ENCODE results near the gene FECH.
"Not testable (repeated sequence)": the region's sequence is repeated elsewhere in the genome, so short reads cannot be mapped to it uniquely, and the experiment has no call there.

FECH gene

GRCh38 chr18:57542812-57543427 is 43.6 kb downstream of the FECH start:
- H3K36me3 ChIP-seq (ENCODE audit: control insufficient read depth, insufficient read depth, low read length): no peaks in the 10 kb centered on the region
- H3K4me3 ChIP-seq (ENCODE audit: low read length): no peak overlapping the region
- H3K9ac ChIP-seq (ENCODE audit: low read length): no peak overlapping the region
- no peaks in the 10 kb centered on the region for H3K4me1 ChIP-seq (ENCODE audit: control insufficient read depth, insufficient read depth, low read length)
- H3K27me3 ChIP-seq (ENCODE audit: control insufficient read depth, insufficient read depth, low read length): no peaks in the 10 kb centered on the region
- H3K9me3 ChIP-seq (ENCODE audit: control insufficient read depth, low read length): no peaks in the 10 kb centered on the region

GRCh38 chr18:57542126-57542525 is 44.4 kb downstream of the FECH start:
- H3K27me3 ChIP-seq (ENCODE audit: control insufficient read depth, insufficient read depth, low read length): no peaks in the 10 kb centered on the region
- no peak overlapping the region for H3K9ac ChIP-seq (ENCODE audit: low read length)
- H3K9me3 ChIP-seq (ENCODE audit: control insufficient read depth, low read length): no peaks in the 10 kb centered on the region
- no peaks in the 10 kb centered on the region for H3K4me1 ChIP-seq (ENCODE audit: control insufficient read depth, insufficient read depth, low read length)
- no peak overlapping the region for H3K4me3 ChIP-seq (ENCODE audit: low read length)
- no peaks in the 10 kb centered on the region for H3K36me3 ChIP-seq (ENCODE audit: control insufficient read depth, insufficient read depth, low read length)

GRCh38 chr18:57539702-57540101 is 46.8 kb downstream of the FECH start:
- H3K27me3 ChIP-seq (ENCODE audit: control insufficient read depth, insufficient read depth, low read length): no peaks in the 10 kb centered on the region
- H3K4me1 ChIP-seq (ENCODE audit: control insufficient read depth, insufficient read depth, low read length): no peaks in the 10 kb centered on the region

GRCh38 chr18:57538614-57539013 is 47.9 kb downstream of the FECH start:
- no peaks in the 10 kb centered on the region for H3K36me3 ChIP-seq (ENCODE audit: control insufficient read depth, insufficient read depth, low read length)
- no peak overlapping the region for H3K4me3 ChIP-seq (ENCODE audit: low read length)
- no peaks in the 10 kb centered on the region for H3K9me3 ChIP-seq (ENCODE audit: control insufficient read depth, low read length)
- no peaks in the 10 kb centered on the region for H3K4me1 ChIP-seq (ENCODE audit: control insufficient read depth, insufficient read depth, low read length)
- no peaks in the 10 kb centered on the region for H3K27me3 ChIP-seq (ENCODE audit: control insufficient read depth, insufficient read depth, low read length)
- no peak overlapping the region for H3K9ac ChIP-seq (ENCODE audit: low read length)

More at GRCh38 chr18:57539702-57540101, 46.8 kb downstream of the FECH start:
- no peak overlapping the region for H3K4me3 ChIP-seq (ENCODE audit: low read length)
- H3K36me3 ChIP-seq (ENCODE audit: control insufficient read depth, insufficient read depth, low read length): no peaks in the 10 kb centered on the region
- no peak overlapping the region for H3K9ac ChIP-seq (ENCODE audit: low read length)
- no peaks in the 10 kb centered on the region for H3K9me3 ChIP-seq (ENCODE audit: control insufficient read depth, low read length)

- no peaks in the 10 kb centered on the region for H3K27me3 ChIP-seq (ENCODE audit: control insufficient read depth, insufficient read depth, low read length)
- H3K4me3 ChIP-seq (ENCODE audit: low read length): no peak overlapping the region
- H3K9ac ChIP-seq (ENCODE audit: low read length): no peak overlapping the region
- no peaks in the 10 kb centered on the region for H3K4me1 ChIP-seq (ENCODE audit: control insufficient read depth, insufficient read depth, low read length)
- H3K9me3 ChIP-seq (ENCODE audit: control insufficient read depth, low read length): no peaks in the 10 kb centered on the region
- H3K36me3 ChIP-seq (ENCODE audit: control insufficient read depth, insufficient read depth, low read length): no peaks in the 10 kb centered on the region
These were observed 52.0 kb downstream of the FECH start for GRCh38 chr18:57534511-57534909.

GRCh38 chr18:57533868-57534510 is 52.5 kb downstream of the FECH start:
- Histone ChIP-seq H3K4me1 (ENCODE audit: control insufficient read depth, insufficient read depth, low read length) (no peaks in the 10 kb centered on the region), H3K27me3 (ENCODE audit: control insufficient read depth, insufficient read depth, low read length) (no peaks in the 10 kb centered on the region), H3K9me3 (ENCODE audit: control insufficient read depth, low read length) (no peaks in the 10 kb centered on the region), H3K36me3 (ENCODE audit: control insufficient read depth, insufficient read depth, low read length) (no peaks in the 10 kb centered on the region), H3K4me3 (ENCODE audit: low read length) (no peak overlapping the region), H3K9ac (ENCODE audit: low read length) (no peak overlapping the region)

GRCh38 chr18:57533006-57533867 is 53.3 kb downstream of the FECH start:
- H3K9ac ChIP-seq (ENCODE audit: low read length): no peak overlapping the region
- no peak overlapping the region for H3K4me3 ChIP-seq (ENCODE audit: low read length)
- H3K36me3 ChIP-seq (ENCODE audit: control insufficient read depth, insufficient read depth, low read length): no peaks in the 10 kb centered on the region
- no peaks in the 10 kb centered on the region for H3K27me3 ChIP-seq (ENCODE audit: control insufficient read depth, insufficient read depth, low read length)
- no peaks in the 10 kb centered on the region for H3K9me3 ChIP-seq (ENCODE audit: control insufficient read depth, low read length)
- H3K4me1 ChIP-seq (ENCODE audit: control insufficient read depth, insufficient read depth, low read length): no peaks in the 10 kb centered on the region

GRCh38 chr18:57529151-57529550 is 57.4 kb downstream of the FECH start:
- H3K9ac ChIP-seq (ENCODE audit: low read length): no peak overlapping the region
- no peaks in the 10 kb centered on the region for H3K36me3 ChIP-seq (ENCODE audit: control insufficient read depth, insufficient read depth, low read length)
- no peaks in the 10 kb centered on the region for H3K4me1 ChIP-seq (ENCODE audit: control insufficient read depth, insufficient read depth, low read length)
- no peaks in the 10 kb centered on the region for H3K27me3 ChIP-seq (ENCODE audit: control insufficient read depth, insufficient read depth, low read length)
- H3K9me3 ChIP-seq (ENCODE audit: control insufficient read depth, low read length): no peaks in the 10 kb centered on the region
- H3K4me3 ChIP-seq (ENCODE audit: low read length): no peak overlapping the region

- no peaks in the 10 kb centered on the region for H3K36me3 ChIP-seq (ENCODE audit: control insufficient read depth, insufficient read depth, low read length)
- H3K9me3 ChIP-seq (ENCODE audit: control insufficient read depth, low read length): no peaks in the 10 kb centered on the region
- no peak overlapping the region for H3K9ac ChIP-seq (ENCODE audit: low read length)
- H3K4me1 ChIP-seq (ENCODE audit: control insufficient read depth, insufficient read depth, low read length): no peaks in the 10 kb centered on the region
- no peaks in the 10 kb centered on the region for H3K27me3 ChIP-seq (ENCODE audit: control insufficient read depth, insufficient read depth, low read length)
- H3K4me3 ChIP-seq (ENCODE audit: low read length): no peak overlapping the region
These were observed 58.8 kb downstream of the FECH start for GRCh38 chr18:57527556-57528229.

- H3K9ac ChIP-seq (ENCODE audit: low read length): no peak overlapping the region
- no peak overlapping the region for H3K4me3 ChIP-seq (ENCODE audit: low read length)
- H3K36me3 ChIP-seq (ENCODE audit: control insufficient read depth, insufficient read depth, low read length): no peaks in the 10 kb centered on the region
- H3K4me1 ChIP-seq (ENCODE audit: control insufficient read depth, insufficient read depth, low read length): no peaks in the 10 kb centered on the region
- H3K27me3 ChIP-seq (ENCODE audit: control insufficient read depth, insufficient read depth, low read length): no peaks in the 10 kb centered on the region
- H3K9me3 ChIP-seq (ENCODE audit: control insufficient read depth, low read length): no peaks in the 10 kb centered on the region
These were observed 63.1 kb downstream of the FECH start for GRCh38 chr18:57523171-57523956.

- not testable (repeated sequence) for H3K9ac ChIP-seq (ENCODE audit: low read length); H3K4me1 ChIP-seq (ENCODE audit: control insufficient read depth, insufficient read depth, low read length); H3K27me3 ChIP-seq (ENCODE audit: control insufficient read depth, insufficient read depth, low read length); H3K9me3 ChIP-seq (ENCODE audit: control insufficient read depth, low read length); H3K4me3 ChIP-seq (ENCODE audit: low read length); H3K36me3 ChIP-seq (ENCODE audit: control insufficient read depth, insufficient read depth, low read length)
These were observed 64.2 kb downstream of the FECH start for GRCh38 chr18:57522348-57522747.
